Transverse colon (tissue), 4 donors: Measurements from ENCODE around the gene ALG6. TPM values are rescaled to one million over a fixed set of nuclear protein-coding genes. Genes with fewer than 3 reads are reported as not detected.

Source experiments
- DNase-seq: peaks from one replicate; pipeline ENCODE4 v3.0.0-alpha.2; 2019
- H3K27ac ChIP-seq, 4 donors: fragments of 200-600 bp; sonication (generic); 2 replicates each; pipeline ENCODE4 v1.5.1; 2016 to 2018; ENCODE audit warnings: inconsistent platforms in 4 of 4
- H3K27me3 ChIP-seq: fragments of 200-600 bp; sonication (generic); 2 replicates; pipeline ENCODE4 v1.5.1; 2017; ENCODE audit warnings: inconsistent platforms
- H3K36me3 ChIP-seq, 4 donors: fragments of 200-600 bp; sonication (generic); 2 replicates each; pipeline ENCODE4 v1.5.1; 2017 to 2019; ENCODE audit warnings: inconsistent platforms in 4 of 4
- H3K4me1 ChIP-seq, 4 donors: fragments of 200-600 bp; sonication (generic); 2 replicates each; pipeline ENCODE4 v1.5.1; 2017 to 2020; ENCODE audit warnings: inconsistent platforms in 4 of 4
- H3K4me3 ChIP-seq, 4 donors: fragments of 200-600 bp; sonication (generic); 1 replicate in 1 of 4; 2 replicates in 3 of 4; pipeline versions ENCODE4 v1.5.1 to v1.6.1; 2017 to 2019; ENCODE audit warnings: inconsistent platforms in 4 of 4
- H3K9me3 ChIP-seq, 2 donors: fragments of 200-600 bp; sonication (generic); 2 replicates each; pipeline ENCODE4 v1.5.1; 2017 to 2019; ENCODE audit warnings: inconsistent platforms in 2 of 2
- CTCF ChIP-seq, 5 experiments: fragments of 200-600 bp in 3 of 5; fragments of 450-650 bp in 2 of 5; sonication (generic) in 3 of 5; IDR thresholded peaks; 1 replicate in 2 of 5; 2 replicates in 3 of 5; pipeline ENCODE4 v1.5.1; 2016 to 2017; ENCODE audit warnings: antibody characterized with exemption in 5 of 5, inconsistent platforms in 3 of 5, mild to moderate bottlenecking in 2 of 5, moderate library complexity in 1 of 5
- EP300 ChIP-seq: sonication (generic); formaldehyde crosslinking; IDR thresholded peaks from one replicate; pipeline ENCODE4 v1.6.1; 2017; ENCODE audit warnings: antibody characterized with exemption, low read depth
- POLR2A ChIP-seq: fragments of 450-650 bp; IDR thresholded peaks from one replicate; pipeline ENCODE4 v1.6.1; 2016; ENCODE audit warnings: antibody characterized with exemption, mild to moderate bottlenecking, moderate library complexity
- POLR2AphosphoS5 ChIP-seq, 3 donors: sonication (generic); formaldehyde crosslinking; IDR thresholded peaks; one replicate each; pipeline ENCODE4 v1.6.1; 2016; ENCODE audit warnings: antibody characterized with exemption in 3 of 3
- WGBS, 2 donors: methylation state at CpG; one replicate each; pipeline ENCODE4 v1.1.5; 2018; ENCODE audit warnings: low coverage in 1 of 2; 5-methylcytosine and 5-hydroxymethylcytosine counted together
- in situ Hi-C, 4 donors: fragments of 200-750 bp; cut with MboI; loops; one replicate each; pipeline versions ENCODE4 v1.15.0 to v1.15.1; 2017; ENCODE audit warnings: low sequenced_read_pairs in 3 of 4, low pct_ligation_motif_present in 1 of 4, low pct_unique_long_range_greater_than_20kb in 1 of 4
- intact Hi-C: fragments of 100-400 bp; cut with DNase I; formaldehyde crosslinking; loops from one replicate; pipeline ENCODE4 v1.15.1; 2023; ENCODE audit warnings: low total_unique reads
- total RNA-seq, 4 donors: library from RNA; depleted of rRNA; stranded (reverse); fragments of >200 nt; gene quantifications; one replicate each; pipeline ENCODE4 v1.1.0, GENCODE V29; 2016

The ALG6 gene
- total RNA-seq, 4 donors from 2014 or later, result 0.60 to 20.0 (median 9.3) TPM

GRCh38 chr1:63330331-63330916 lies 37.0 kb upstream of the ALG6 start:
- Histone ChIP-seq H3K27ac (no peak overlapping the region), H3K4me3 (no peak overlapping the region), H3K36me3 (no peaks in the 10 kb centered on the region), H3K27me3 (peaks cover 97% of the 10 kb centered on the region), H3K9me3 (no peaks in the 10 kb centered on the region), H3K4me1 (peaks cover 0 to 17% (median 12%) of the 10 kb centered on the region in 4 donors)
- intact Hi-C loops (no loop called here), in situ Hi-C loops (no loop called here)
- WGBS, 2 donors, result 3 to 28% methylated on average over 8 to 23 of the region's 28 CpGs
- no peak for DNase-seq
- TF ChIP-seq CTCF (IDR thresholded peaks at IDR 0.05), result no peak
- TF ChIP-seq EP300, result no peak
- no peak for TF ChIP-seq POLR2AphosphoS5 (IDR thresholded peaks at IDR 0.05)
- no peak for TF ChIP-seq POLR2A

GRCh38 chr1:63342402-63342801 lies 25.0 kb upstream of the ALG6 start:
- Histone ChIP-seq H3K4me3 (no peak overlapping the region), H3K27ac (no peak overlapping the region), H3K4me1 (no peaks in the 10 kb centered on the region), H3K27me3 (peaks cover 35% of the 10 kb centered on the region), H3K9me3 (no peaks in the 10 kb centered on the region), H3K36me3 (no peaks in the 10 kb centered on the region)
- TF ChIP-seq POLR2A (no peak), POLR2AphosphoS5 (IDR thresholded peaks at IDR 0.05) (no peak), CTCF (IDR thresholded peaks at IDR 0.05) (no peak), EP300 (no peak)
- in situ Hi-C loops (no loop called here), intact Hi-C loops (no loop called here)
- DNase-seq, result no peak
- 41 to 47% methylated on average over 2 of the region's 2 CpGs for WGBS, 2 donors

- no peak for TF ChIP-seq POLR2A
- TF ChIP-seq EP300, result no peak
- no peak for TF ChIP-seq POLR2AphosphoS5 (IDR thresholded peaks at IDR 0.05)
- TF ChIP-seq CTCF (IDR thresholded peaks at IDR 0.05), result no peak
- 42 to 60% methylated on average over 1 of the region's 1 CpG for WGBS, 2 donors
- H3K36me3 ChIP-seq, result no peaks in the 10 kb centered on the region
- intact Hi-C loops, result no loop called here
- no peaks in the 10 kb centered on the region for H3K9me3 ChIP-seq
- DNase-seq, result no peak
- no peak overlapping the region for H3K4me3 ChIP-seq
- peaks cover 41% of the 10 kb centered on the region for H3K27me3 ChIP-seq
- in situ Hi-C loops, result no loop called here
- no peak overlapping the region for H3K27ac ChIP-seq
- no peaks in the 10 kb centered on the region for H3K4me1 ChIP-seq
Observed at GRCh38 chr1:63343922-63344321, 23.5 kb upstream of the ALG6 start.

- H3K36me3 ChIP-seq, result no peaks in the 10 kb centered on the region
- intact Hi-C loops (no loop called here), in situ Hi-C loops (no loop called here)
- H3K27ac ChIP-seq, result no peak overlapping the region
- H3K9me3 ChIP-seq, result no peaks in the 10 kb centered on the region
- no peaks in the 10 kb centered on the region for H3K4me1 ChIP-seq
- WGBS, 2 donors, result 91% methylated on average over 5 of the region's 5 CpGs; no CpG with 5 or more reads in 1 of the 2 donors
- DNase-seq, result no peak
- peaks cover 57% of the 10 kb centered on the region for H3K27me3 ChIP-seq
- TF ChIP-seq POLR2A (no peak), EP300 (no peak), POLR2AphosphoS5 (IDR thresholded peaks at IDR 0.05) (no peak), CTCF (IDR thresholded peaks at IDR 0.05) (no peak)
- H3K4me3 ChIP-seq, result no peak overlapping the region
Observed at GRCh38 chr1:63350320-63350719, 17.1 kb upstream of the ALG6 start.
